GM12878 (cell line): ENCODE measurements around the gene MTCH2. TPM values are rescaled to one million over a fixed set of nuclear protein-coding genes. Genes with fewer than 3 reads are reported as not detected.

Experiments used
- ATAC-seq: fragments of 200-7000 bp; cut with Tn5 transposase; 3 replicates; pipeline ENCODE4 v1.9.1; 2020; ENCODE audit warnings: mild to moderate bottlenecking, moderate library complexity
- BruUV-seq: library from RNA; stranded (reverse); fragments of 400-500 nt; replicated peaks from 2 replicates; lab custom pipeline; 2021; lab: Mats Ljungman, UMichigan
- CTCF ChIA-PET: fragments of 300-600 bp; sonication (Branson Sonifier 250); formaldehyde crosslinking; extraction: SDS; loops from one replicate; lab custom pipeline; 2021; ENCODE audit warnings: inconsistent platforms; lab: Yijun Ruan, JAX
- POLR2A ChIA-PET: fragments of 350-600 bp; formaldehyde crosslinking; extraction: SDS; loops from one replicate; lab custom pipeline; 2021; ENCODE audit warnings: inconsistent platforms; lab: Charles Lee
- RAD21 ChIA-PET: fragments of 300-600 bp; sonication (Branson Sonifier 250); formaldehyde crosslinking; loops from one replicate; lab custom pipeline; 2023; ENCODE audit warnings: antibody characterized with exemption; ENCODE audit not compliant: unreplicated experiment; lab: Charles Lee
- SMC1A ChIA-PET: fragments of 300-600 bp; sonication (Branson Sonifier 250); formaldehyde crosslinking; loops from one replicate; lab custom pipeline; 2023; ENCODE audit not compliant: unreplicated experiment, uncharacterized antibody; lab: Charles Lee
- DNase-seq: peaks from one replicate; pipeline ENCODE4 v3.0.0-alpha.2; 2011; ENCODE audit warnings: low read depth, low spot score
- FAIRE-seq: peaks from 3 replicates; lab custom pipeline; 2011; peaks lifted over from hg19 to GRCh38; lab: Jason Lieb, UNC
- H2AFZ ChIP-seq: 2 replicates; pipeline ENCODE4 v1.6.0; 2011; ENCODE audit warnings: low read depth, low read length, control low read depth; ENCODE audit not compliant: control insufficient read depth
- H3K27ac ChIP-seq: 2 replicates; pipeline ENCODE4 v1.5.1; 2011; ENCODE audit warnings: control low read depth; ENCODE audit not compliant: control insufficient read depth, insufficient read depth
- H3K27me3 ChIP-seq, 2 experiments: replicated peaks in 1 of 2; 2 replicates each; pipeline versions ENCODE4 v1.6.0 to v1.6.1; 2011; ENCODE audit warnings: low read length in 1 of 2; ENCODE audit not compliant: control insufficient read depth in 2 of 2, insufficient read depth in 2 of 2
- H3K36me3 ChIP-seq, 2 experiments: 2 replicates each; pipeline ENCODE4 v1.5.1; 2011; ENCODE audit warnings: low read length in 1 of 2; ENCODE audit not compliant: control insufficient read depth in 2 of 2, insufficient read depth in 2 of 2
- H3K4me1 ChIP-seq: 2 replicates; pipeline ENCODE4 v1.6.1; 2011; ENCODE audit warnings: mild to moderate bottlenecking, low read length, moderate library complexity, mixed read lengths; ENCODE audit not compliant: control insufficient read depth, insufficient read depth
- H3K4me2 ChIP-seq: 2 replicates; pipeline ENCODE4 v1.6.0; 2011; ENCODE audit warnings: control low read depth; ENCODE audit not compliant: control insufficient read depth, insufficient read depth
- H3K4me3 ChIP-seq: fragments of 200-600 bp; sonication (generic); 2 replicates; pipeline ENCODE4 v1.5.1; 2016
- H3K79me2 ChIP-seq: 2 replicates; pipeline ENCODE4 v1.6.0; 2011; ENCODE audit warnings: low read length; ENCODE audit not compliant: control insufficient read depth, insufficient read depth
- H3K9ac ChIP-seq: 2 replicates; pipeline ENCODE4 v1.8.0; 2011; ENCODE audit warnings: low read length, control low read depth, mixed read lengths; ENCODE audit not compliant: control insufficient read depth, insufficient read depth
- H3K9me3 ChIP-seq: replicated peaks from 3 replicates; pipeline ENCODE4 v1.5.1; 2011; ENCODE audit warnings: mild to moderate bottlenecking, low read length; ENCODE audit not compliant: control insufficient read depth, insufficient read depth
- H4K20me1 ChIP-seq: 2 replicates; pipeline ENCODE4 v1.6.0; 2011; ENCODE audit not compliant: control insufficient read depth, insufficient read depth
- ASH2L ChIP-seq: fragments of 300-600, 200-600 bp; sonication (generic); IDR thresholded peaks from 2 replicates; pipeline ENCODE4 v1.6.1; 2017; ENCODE audit warnings: low read depth, mild to moderate bottlenecking, borderline replicate concordance
- JUNB ChIP-seq: IDR thresholded peaks from 2 replicates; pipeline ENCODE4 v1.6.1; 2016; ENCODE audit warnings: antibody characterized with exemption, mild to moderate bottlenecking
- LARP7 ChIP-seq: fragments of 450-650 bp; IDR thresholded peaks from 2 replicates; pipeline ENCODE4 v1.6.1; 2017; ENCODE audit warnings: mild to moderate bottlenecking
- NFYA ChIP-seq: IDR thresholded peaks from 2 replicates; pipeline ENCODE4 v1.6.1; 2011; ENCODE audit warnings: low read depth, mild to moderate bottlenecking, low read length, improper control_type of control experiment, borderline replicate concordance
- POLR2AphosphoS5 ChIP-seq: IDR thresholded peaks from 2 replicates; pipeline ENCODE4 v1.6.1; 2011; ENCODE audit warnings: mild to moderate bottlenecking, low read length, inconsistent platforms
- RFX5 ChIP-seq: IDR thresholded peaks from 2 replicates; pipeline ENCODE4 v1.6.1; 2011; ENCODE audit warnings: low read depth, low read length, improper control_type of control experiment
- SREBF2 ChIP-seq: IDR thresholded peaks from 2 replicates; pipeline ENCODE4 v1.6.1; 2012; ENCODE audit warnings: mild to moderate bottlenecking, low read length
- WGBS: methylation state at CpG from one replicate; pipeline ENCODE4 v1.1.6; 2016; ENCODE audit warnings: low lambda C conversion rate; ENCODE audit not compliant: insufficient replicate concordance, insufficient coverage; ENCODE audit errors: missing lambda C conversion rate; 5-methylcytosine and 5-hydroxymethylcytosine counted together
- in situ Hi-C: fragments of 300-500 bp; cut with MboI; formaldehyde crosslinking; loops from 9 replicates; pipeline ENCODE4 v1.14.3; 2018; ENCODE audit warnings: mixed read lengths
- intact Hi-C: fragments of 100-400 bp; cut with micrococcal nuclease; formaldehyde crosslinking; loops from one replicate; pipeline ENCODE4 v1.14.2; 2022; ENCODE audit not compliant: unreplicated experiment
- polyA plus RNA-seq, 11 experiments: library from polyadenylated mRNA; depleted of rRNA in 4 of 11; unstranded in 6 of 11; stranded (reverse) in 5 of 11; fragments of >200 nt; fragmentation: Nextera tagmentation in 4 of 11; fragmentation: Illumina TruSeq in 1 of 11; extraction: Ambion mirVana in 4 of 11; extraction: Trizol in 1 of 11; gene quantifications; 1 replicate in 1 of 11; 2 replicates in 10 of 11; pipeline versions ENCODE4 v1.2.1 to v1.2.3, GENCODE V29; 2011 to 2016; ENCODE audit warnings: inconsistent platforms in 2 of 11, missing spikeins in 2 of 11, low read depth in 1 of 11
- total RNA-seq, 4 experiments: library from RNA; depleted of rRNA in 3 of 4; stranded (reverse); fragments of >200 nt in 3 of 4; fragmentation: Illumina TruSeq in 1 of 4; extraction: Trizol in 1 of 4; gene quantifications; 2 replicates each; pipeline versions ENCODE4 v1.2.1 to v1.2.3, GENCODE V29; 2013 to 2021
- TF ChIP-seq, protein P1 (sequence below): IDR thresholded peaks from 2 replicates; pipeline ENCODE4 v1.6.1; 2012; ENCODE audit warnings: mild to moderate bottlenecking, low read depth, low read length

Gene MTCH2
- total and polyA plus RNA-seq, 10 of the 15 experiments (the other 5 are each of a cell fraction or from before 2014, with no cell fraction given): 72.4 to 341 (median 144) TPM

DNA sequence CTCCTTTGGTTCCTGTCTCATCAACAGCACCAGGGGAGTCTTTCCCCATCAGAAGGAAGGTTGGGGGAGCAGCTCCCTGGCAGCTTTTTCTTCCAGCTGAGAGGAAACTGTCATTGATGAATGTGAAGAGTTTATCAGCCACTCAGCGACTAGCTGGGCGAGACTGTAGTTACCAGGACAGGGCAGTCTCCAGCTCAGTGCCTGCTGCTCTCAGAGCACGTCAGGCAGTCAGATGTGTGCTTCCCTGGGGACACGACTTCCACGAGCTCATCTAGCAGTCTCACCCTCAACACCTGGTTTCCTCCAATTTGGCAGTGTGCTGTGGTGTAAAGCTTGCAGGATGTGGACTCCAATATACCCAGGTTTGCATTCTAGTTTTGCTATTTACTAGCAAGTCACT is 35.6 kb downstream of the MTCH2 start (continued):
- TF ChIP-seq, protein P1, sequence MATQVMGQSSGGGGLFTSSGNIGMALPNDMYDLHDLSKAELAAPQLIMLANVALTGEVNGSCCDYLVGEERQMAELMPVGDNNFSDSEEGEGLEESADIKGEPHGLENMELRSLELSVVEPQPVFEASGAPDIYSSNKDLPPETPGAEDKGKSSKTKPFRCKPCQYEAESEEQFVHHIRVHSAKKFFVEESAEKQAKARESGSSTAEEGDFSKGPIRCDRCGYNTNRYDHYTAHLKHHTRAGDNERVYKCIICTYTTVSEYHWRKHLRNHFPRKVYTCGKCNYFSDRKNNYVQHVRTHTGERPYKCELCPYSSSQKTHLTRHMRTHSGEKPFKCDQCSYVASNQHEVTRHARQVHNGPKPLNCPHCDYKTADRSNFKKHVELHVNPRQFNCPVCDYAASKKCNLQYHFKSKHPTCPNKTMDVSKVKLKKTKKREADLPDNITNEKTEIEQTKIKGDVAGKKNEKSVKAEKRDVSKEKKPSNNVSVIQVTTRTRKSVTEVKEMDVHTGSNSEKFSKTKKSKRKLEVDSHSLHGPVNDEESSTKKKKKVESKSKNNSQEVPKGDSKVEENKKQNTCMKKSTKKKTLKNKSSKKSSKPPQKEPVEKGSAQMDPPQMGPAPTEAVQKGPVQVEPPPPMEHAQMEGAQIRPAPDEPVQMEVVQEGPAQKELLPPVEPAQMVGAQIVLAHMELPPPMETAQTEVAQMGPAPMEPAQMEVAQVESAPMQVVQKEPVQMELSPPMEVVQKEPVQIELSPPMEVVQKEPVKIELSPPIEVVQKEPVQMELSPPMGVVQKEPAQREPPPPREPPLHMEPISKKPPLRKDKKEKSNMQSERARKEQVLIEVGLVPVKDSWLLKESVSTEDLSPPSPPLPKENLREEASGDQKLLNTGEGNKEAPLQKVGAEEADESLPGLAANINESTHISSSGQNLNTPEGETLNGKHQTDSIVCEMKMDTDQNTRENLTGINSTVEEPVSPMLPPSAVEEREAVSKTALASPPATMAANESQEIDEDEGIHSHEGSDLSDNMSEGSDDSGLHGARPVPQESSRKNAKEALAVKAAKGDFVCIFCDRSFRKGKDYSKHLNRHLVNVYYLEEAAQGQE: no peak
- TF ChIP-seq LARP7 (no peak), SREBF2 (no peak), POLR2AphosphoS5 (no peak), ASH2L (no peak)

DNA sequence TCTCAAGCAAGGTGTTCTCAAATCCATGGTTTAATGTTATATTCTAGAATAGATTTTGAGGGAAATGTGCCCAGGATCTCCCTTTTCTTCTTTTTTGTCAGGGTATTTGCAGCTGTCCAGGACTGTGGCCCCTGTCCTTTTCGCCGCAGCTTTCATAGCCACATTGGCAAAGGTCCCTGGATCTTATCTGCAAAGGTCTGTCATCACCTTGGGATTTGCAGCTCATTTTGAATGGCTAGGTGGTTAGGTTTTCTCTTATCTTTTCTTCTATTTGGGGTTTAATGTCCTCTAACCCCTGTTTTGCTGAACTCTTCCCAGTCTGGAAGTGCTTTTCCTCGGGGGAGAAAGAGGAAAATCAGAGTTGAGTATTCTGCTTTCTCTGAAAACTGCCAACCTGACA is 36.4 kb downstream of the MTCH2 start:
- H3K4me3 ChIP-seq: no peak overlapping the region
- DNase-seq (no peak), ATAC-seq (no peak), FAIRE-seq (no peak)
- intact Hi-C loops (no loop called here), in situ Hi-C loops (no loop called here)
- no peaks in the 10 kb centered on the region; a peak in 1 of 4 replicates for H3K27me3 ChIP-seq
- TF ChIP-seq NFYA (no peak), RFX5 (no peak), JUNB (no peak)
- WGBS: 59% methylated on average over 3 of the region's 3 CpGs
- H3K36me3 ChIP-seq: no peaks in the 10 kb centered on the region
- H3K9me3 ChIP-seq: no peaks in the 10 kb centered on the region
- no peaks in the 10 kb centered on the region for H3K79me2 ChIP-seq
- ChIA-PET CTCF (no interaction called here), RAD21 (no interaction called here), SMC1A (interaction anchor here (0.7 kb wide), 2 partner anchors 14 to 1784 kb away, joined by 3 to 4 read pairs; no protein-coding TSS in a partner anchor), POLR2A (interaction anchor here (0.5 kb wide), 1 partner anchor 391 kb away, joined by 4 read pairs; the partner anchor contains the start of gene DDB2)
- no TSS peak for BruUV-seq
- H3K27ac ChIP-seq: no peak overlapping the region
- H2AFZ ChIP-seq: no peak overlapping the region
- H3K4me1 ChIP-seq: no peaks in the 10 kb centered on the region
- H3K9ac ChIP-seq: no peak overlapping the region
- no peaks in the 10 kb centered on the region for H4K20me1 ChIP-seq
- H3K4me2 ChIP-seq: no peak overlapping the region
